Measurements from ENCODE around the gene OAT.
"Not testable (repeated sequence)": the region's sequence is repeated elsewhere in the genome, so short reads cannot be mapped to it uniquely, and the experiment has no call there.

Gene OAT

DNA sequence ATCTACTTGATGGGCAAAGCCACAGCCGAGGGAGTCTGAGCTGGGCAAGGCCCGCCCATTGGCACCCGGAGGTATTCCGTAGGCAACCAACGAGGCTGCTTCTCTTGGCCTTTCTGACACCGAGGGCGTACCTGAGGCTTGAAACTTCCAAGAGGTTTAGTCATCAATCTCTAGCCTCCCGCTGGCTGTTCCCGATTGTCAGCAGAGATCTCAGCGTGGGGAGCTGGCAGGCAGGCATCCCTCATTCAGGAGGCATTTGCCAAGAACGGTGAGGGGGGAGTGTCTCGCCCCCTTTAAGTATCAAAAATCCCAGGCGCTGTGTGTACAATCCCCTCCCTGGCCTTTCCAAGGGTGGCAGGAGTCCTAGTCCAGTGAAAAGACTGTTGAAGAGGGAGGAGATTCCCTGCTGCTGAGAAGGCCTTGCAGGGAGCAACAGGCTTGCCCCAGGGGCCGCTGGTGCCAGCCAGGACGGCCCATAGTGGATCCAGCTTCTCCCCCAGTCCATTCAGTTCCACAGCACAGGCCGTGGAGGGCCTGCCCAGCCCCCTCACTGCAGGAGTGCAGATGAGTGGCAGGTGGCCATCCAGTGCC lies 39.7 kb downstream of the OAT start:
- no peak for DNase-seq (ENCODE audit: low spot score)

- no peak for DNase-seq (ENCODE audit: low spot score)
These were observed 40.5 kb downstream of the OAT start for GRCh38 chr10:124378271-124378670.

- DNase-seq (ENCODE audit: low spot score): no peak
These were observed 41.6 kb downstream of the OAT start for GRCh38 chr10:124377101-124377500.

DNA sequence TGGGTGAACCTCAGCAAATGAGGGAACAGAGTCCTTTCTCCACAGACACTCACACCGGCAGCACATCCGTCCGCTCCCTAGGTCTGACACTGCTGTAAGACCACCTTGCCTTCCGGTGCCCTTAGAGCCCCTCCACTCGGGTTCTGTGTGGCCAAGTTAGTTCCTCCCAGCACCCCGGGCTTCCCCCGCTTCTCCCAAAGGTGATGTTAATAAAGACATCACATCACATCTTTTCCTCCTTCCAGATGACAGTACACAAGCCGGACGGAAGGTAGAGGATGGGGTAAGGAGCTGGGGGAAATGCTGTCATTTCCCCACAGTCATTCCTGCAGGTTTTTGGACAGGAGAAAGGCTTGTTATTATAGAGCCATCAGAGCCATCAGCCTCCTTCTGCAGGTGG lies 42.3 kb downstream of the OAT start:
- no peak for DNase-seq (ENCODE audit: low spot score)

DNA sequence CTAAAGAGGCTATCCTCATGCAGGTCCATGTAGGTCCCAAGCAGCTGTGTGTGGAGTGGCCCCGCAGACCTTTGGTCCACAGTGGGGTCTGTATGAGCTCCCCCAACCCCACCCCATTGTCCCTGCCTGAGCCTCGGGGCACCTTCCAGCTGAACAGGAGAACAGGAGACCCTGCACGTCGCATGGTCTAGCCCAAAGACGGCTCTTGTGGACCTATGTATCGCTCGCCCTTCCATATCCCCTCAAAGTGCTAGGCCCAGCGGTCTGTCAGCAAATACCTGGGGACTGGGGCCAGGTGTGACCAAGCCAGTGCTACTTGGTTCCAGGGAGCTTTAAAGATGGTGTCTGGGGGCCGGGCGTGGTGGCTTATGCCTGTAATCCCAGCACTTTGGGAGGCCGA lies 43.0 kb downstream of the OAT start:
- DNase-seq (ENCODE audit: low spot score): no peak

DNA sequence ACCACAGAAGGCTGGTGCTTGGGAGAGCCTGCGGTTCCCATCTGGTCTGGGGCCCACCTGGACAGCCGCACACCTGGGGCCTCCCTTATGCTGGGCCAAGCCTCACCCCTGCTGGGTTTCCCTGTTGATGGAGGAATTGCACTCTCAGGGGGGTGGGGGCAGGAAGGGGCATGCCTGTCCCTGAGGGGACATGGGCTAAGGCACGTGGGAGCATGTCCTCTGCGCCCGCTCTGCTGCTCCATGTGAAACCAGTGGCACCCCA lies 43.4 kb downstream of the OAT start:
- DNase-seq (ENCODE audit: low spot score): no peak

GRCh38 chr10:124374535-124375352 lies 44.0 kb downstream of the OAT start:
- no peak for DNase-seq (ENCODE audit: low spot score)

DNA sequence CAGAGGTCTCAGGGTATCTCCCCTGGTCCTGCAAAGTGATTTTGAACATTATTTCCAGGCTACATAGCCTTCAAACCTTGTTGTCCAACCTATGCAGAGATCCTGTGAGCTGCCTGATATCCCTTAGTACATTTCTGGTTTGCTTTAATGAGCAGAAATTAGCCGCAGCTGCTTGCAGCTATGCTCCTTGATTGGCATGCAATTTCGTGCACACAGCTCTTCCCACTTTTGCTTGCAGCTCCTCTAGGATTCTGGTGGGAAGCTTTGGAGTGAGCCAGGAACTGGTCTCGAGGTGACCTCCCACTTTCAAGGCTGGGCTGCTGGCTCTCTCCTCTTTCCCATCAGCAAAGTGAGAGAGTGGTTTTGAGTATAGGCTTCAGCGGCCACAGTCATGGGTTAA lies 45.8 kb downstream of the OAT start:
- no peak for DNase-seq (ENCODE audit: low spot score)

GRCh38 chr10:124370426-124370825 lies 48.3 kb downstream of the OAT start:
- no peak for DNase-seq (ENCODE audit: low spot score)

- no peak for DNase-seq (ENCODE audit: low spot score)
These were observed 48.7 kb downstream of the OAT start for GRCh38 chr10:124369986-124370385.

DNA sequence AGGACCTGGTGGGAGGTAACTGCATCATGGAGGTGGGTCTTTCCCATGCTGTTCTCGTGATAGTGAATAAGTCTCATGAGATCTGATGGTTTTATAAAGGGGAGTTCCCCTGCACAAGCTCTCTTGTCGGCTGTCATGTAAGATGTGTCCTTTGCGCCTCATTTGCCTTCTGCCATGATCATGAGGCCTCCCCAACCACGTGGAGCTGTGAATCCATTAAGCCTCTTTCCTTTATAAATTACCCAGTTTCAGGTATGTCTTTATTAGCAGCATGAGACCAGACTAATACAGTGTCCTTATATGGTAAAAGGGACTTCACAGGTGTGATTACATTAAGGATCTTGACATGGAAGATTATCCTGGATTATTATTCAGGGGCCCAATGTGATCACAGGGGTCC lies 49.2 kb downstream of the OAT start:
- DNase-seq (ENCODE audit: low spot score): not testable (repeated sequence)

GRCh38 chr10:124369066-124369465 lies 49.7 kb downstream of the OAT start:
- DNase-seq (ENCODE audit: low spot score): no peak

DNA sequence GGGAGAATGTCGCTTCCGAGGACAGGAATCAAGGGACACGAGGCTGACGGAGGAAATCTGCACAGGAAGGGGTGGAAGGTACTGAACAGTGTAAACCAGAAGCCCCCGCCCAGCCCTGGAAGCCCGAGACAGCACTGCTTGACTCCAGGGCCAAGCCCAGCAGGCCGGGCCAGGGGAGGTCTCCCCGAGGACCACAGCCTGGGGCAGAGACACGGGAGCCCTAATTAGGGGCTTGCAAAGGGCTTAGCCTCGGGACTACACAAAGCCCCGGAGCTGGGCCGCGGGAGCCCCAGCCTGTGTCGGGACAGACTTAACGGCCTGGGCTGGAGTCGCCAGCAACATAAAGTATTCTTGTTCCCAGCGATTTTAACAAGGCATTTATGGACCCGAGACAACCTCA lies 50.8 kb downstream of the OAT start:
- no peak for DNase-seq (ENCODE audit: low spot score)

DNA sequence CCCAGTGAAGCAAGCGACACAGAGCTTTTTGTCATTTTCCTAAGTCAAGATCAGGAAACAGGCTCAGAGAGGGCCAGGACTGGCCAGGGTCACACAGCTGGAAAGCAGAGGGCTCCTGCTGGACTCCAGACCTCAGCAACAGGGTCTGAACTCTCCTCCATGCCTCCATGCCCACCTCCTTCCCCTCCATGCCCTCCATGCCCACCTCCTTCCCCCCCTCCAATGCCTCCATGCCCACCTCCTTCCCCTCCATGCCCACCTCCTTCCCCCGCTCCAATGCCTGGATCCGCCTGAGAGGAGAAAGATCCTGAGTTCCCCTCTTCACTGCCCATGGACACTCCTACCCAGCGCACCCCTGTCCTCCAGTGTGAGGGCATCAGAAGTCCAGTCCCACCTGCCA lies 51.3 kb downstream of the OAT start:
- no peak for DNase-seq (ENCODE audit: low spot score)

DNA sequence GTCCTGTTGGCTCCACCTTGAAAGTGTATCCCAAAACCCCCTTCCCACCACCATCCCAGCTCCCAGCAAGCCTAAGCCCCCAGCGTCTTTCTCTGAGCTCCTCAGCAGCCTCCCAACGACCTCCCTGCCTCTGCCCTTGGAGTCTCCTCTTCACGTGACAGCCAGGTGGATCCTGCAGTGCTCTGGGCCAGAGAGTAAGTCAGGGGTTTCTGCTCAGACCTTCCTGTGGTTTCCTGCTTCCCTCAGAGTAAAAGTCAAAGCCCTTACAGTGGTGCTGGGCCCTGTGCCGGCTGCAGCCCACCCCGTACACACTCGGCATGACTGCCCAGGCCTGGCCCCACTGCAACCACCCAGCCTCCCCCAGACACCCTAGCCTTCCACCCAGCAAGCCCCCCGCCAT lies 51.9 kb downstream of the OAT start:
- DNase-seq (ENCODE audit: low spot score): no peak

DNA sequence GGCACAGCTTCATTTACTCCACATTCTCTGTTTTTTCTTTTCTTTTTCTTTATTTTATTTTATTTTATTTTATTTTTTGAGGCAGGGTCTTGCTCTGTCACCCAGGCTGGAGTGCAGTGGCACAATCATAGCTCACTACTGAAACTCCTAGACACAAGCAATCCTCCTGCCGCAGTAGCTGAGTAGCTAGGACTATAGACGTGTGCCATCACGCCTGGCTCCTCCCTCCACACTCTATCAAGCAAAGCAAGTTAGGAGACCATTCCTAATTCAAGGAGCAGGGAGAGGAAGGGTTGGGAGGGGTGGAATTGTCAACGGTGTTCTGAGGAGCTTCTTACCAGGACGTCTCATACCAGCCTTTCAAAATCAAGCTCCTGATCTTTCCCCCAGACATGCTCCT lies 52.4 kb downstream of the OAT start:
- DNase-seq (ENCODE audit: low spot score): no peak

DNA sequence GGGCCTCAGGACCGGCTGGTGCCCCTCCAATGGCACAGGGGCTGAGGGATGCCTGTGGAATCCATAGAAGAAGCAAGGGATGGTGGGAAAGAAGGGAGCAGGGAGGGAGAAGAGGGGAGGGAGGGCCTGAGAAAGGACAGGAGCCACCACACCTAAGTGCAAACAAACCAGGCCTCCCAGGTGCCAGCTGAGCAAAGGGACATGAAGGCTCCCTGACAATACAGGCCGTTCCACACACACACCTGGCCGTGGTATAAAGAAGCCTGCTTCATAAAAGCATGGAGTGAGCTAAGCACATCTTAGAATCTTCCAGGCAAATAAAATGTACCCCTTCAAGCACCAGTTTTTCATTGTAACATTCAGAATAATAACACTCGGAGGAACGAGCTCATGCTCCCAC lies 54.0 kb downstream of the OAT start:
- DNase-seq (ENCODE audit: low spot score): no peak

DNA sequence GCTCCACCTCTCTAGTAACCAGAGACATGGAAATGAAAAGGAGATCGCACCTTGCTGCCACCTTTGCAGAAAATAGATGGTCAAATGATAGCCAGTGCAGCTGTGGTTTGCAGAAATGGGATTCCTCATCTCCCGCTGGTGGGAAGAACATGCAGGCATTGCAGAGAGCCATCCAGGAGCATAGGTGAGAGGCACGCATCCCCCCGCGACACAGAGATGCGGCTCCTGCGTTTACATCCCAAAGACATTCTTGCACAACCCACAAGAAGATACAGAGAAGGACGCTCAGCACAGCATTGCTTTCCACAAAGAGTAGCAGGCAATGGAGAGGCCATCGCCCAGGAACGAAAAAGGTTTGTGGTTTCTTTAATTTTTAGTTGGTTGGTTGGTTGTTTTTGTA lies 56.2 kb downstream of the OAT start:
- no peak for DNase-seq (ENCODE audit: low spot score)

- DNase-seq (ENCODE audit: low spot score): no peak
These were observed 59.3 kb downstream of the OAT start for GRCh38 chr10:124359336-124359832.

- DNase-seq (ENCODE audit: low spot score): no peak
These were observed 61.2 kb downstream of the OAT start for GRCh38 chr10:124357561-124357885.

DNA sequence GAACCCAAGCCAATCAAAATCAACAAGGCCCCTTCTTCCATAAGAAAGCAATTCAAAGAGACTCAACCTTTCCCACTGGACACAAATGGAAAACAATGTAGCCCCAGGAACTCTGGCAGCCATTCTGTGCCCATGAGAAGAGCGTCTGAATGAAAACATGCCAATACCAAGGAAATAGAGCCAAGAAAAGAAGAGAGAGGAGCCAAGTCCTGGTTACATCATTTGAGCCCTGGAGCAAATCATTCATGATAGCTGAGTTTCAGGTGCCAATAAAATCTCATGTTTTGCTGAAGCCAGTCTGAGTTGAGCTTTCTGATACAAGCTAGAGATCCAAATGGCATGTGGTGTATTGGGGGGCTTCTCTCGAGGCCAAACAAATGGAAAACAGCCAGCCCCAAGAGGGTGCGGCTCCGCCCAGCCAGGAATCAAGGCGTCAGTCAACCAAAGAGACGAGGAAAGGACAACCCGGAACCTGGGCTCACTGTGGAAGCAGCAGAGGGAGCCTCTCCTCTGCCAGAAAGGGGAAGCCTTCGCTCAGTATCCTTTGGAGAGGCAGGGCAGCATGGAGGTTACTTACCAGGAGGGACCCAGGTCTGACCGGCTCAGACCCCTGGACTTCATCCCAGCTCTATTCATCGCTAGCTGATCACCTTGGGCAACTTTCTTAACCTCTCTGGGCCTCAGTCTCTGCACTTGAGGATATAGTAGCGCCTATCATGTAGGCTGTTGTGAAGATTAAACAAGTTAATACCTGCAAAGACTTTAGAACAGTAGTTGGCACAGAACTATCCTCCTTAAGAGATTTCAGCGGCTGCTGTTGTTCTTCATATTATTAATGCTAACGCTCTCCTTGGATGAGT lies 61.8 kb downstream of the OAT start:
- DNase-seq (ENCODE audit: low spot score): no peak

GRCh38 chr10:124354411-124355382 lies 64.0 kb downstream of the OAT start:
- peak; percentile 32 for DNase-seq (ENCODE audit: low spot score)
